GM10248 (cell line): Measurements from ENCODE around the gene MGLL.

Experiments used
- CTCF ChIA-PET: fragments of 300-600 bp; sonication (Branson Sonifier 250); formaldehyde crosslinking; extraction: SDS; loops from one replicate; lab custom pipeline; 2021; ENCODE audit warnings: antibody characterized with exemption; lab: Yijun Ruan, JAX
- POLR2A ChIA-PET: fragments of 350-650 bp; sonication (Branson Sonifier 250); formaldehyde crosslinking; extraction: SDS; loops from one replicate; lab custom pipeline; 2020; ENCODE audit warnings: antibody characterized with exemption; lab: Yijun Ruan, JAX
- DNase-seq: peaks from one replicate; pipeline ENCODE4 v3.0.0; 2012; ENCODE audit errors: extremely low spot score
- CTCF ChIP-seq: IDR thresholded peaks from 2 replicates; pipeline ENCODE4 v1.5.1; 2012; ENCODE audit warnings: mild to moderate bottlenecking, low read depth; ENCODE audit errors: extremely low read depth, missing control alignments, control extremely low read depth

The MGLL gene

GRCh38 chr3:127747751-127748521 is 74.4 kb downstream of the MGLL start:
- no peak for TF ChIP-seq CTCF
- CTCF ChIA-PET: interaction anchor here (1.0 to 9.7 kb wide), 8 partner anchors 8 to 75 kb away, joined by 3 to 112 read pairs (median 5); partner anchors contain the start of gene MGLL
- no peak for DNase-seq
- POLR2A ChIA-PET: no interaction called here

- TF ChIP-seq CTCF: no peak
- POLR2A ChIA-PET: no interaction called here
- no peak for DNase-seq
- CTCF ChIA-PET: interaction anchor here (1.0 to 9.7 kb wide), 5 partner anchors 8 to 218 kb away, joined by 3 to 112 read pairs (median 3); no protein-coding TSS in a partner anchor
Observed at GRCh38 chr3:127747066-127747465, 75.2 kb downstream of the MGLL start.

GRCh38 chr3:127746400-127747057 is 75.8 kb downstream of the MGLL start:
- TF ChIP-seq CTCF: no peak
- ChIA-PET CTCF (interaction anchor here (1.1 to 9.7 kb wide), 3 partner anchors 17 to 219 kb away, joined by 3 to 112 read pairs (median 3); no protein-coding TSS in a partner anchor), POLR2A (no interaction called here)
- no peak for DNase-seq

- CTCF ChIA-PET: interaction anchor here (1.0 to 9.7 kb wide), 2 partner anchors 10 to 18 kb away, joined by 4 to 112 read pairs; no protein-coding TSS in a partner anchor
- DNase-seq: no peak
- POLR2A ChIA-PET: no interaction called here
- TF ChIP-seq CTCF: no peak
Observed at GRCh38 chr3:127745656-127746399, 76.5 kb downstream of the MGLL start.

GRCh38 chr3:127744875-127745274 is 77.4 kb downstream of the MGLL start:
- ChIA-PET CTCF (interaction anchor here (1.0 to 2.0 kb wide), 2 partner anchors 9 kb away, joined by 4 to 6 read pairs; no protein-coding TSS in a partner anchor), POLR2A (no interaction called here)
- DNase-seq: no peak
- no peak for TF ChIP-seq CTCF
